Measurements from ENCODE around the gene RPS6KC1.

DNA sequence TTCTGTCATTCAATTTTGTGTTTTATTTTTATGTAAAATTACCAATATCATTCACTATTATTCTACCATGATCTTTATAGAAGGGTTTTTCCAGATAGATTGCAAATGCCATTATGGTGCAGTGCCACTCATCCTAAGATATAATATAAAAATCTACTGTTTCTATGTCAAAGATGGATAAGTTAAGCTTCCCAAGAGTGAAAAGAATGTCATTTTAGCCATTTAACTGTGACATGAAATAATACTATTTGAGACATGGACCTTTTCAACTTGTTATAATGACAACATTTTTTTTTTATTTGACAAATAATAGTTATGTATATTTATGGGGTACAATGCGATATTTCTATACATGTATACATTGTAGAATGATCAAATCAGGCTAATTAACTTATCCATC, 224.3 kb downstream of the RPS6KC1 start:
- TF ChIP-seq, protein P1, sequence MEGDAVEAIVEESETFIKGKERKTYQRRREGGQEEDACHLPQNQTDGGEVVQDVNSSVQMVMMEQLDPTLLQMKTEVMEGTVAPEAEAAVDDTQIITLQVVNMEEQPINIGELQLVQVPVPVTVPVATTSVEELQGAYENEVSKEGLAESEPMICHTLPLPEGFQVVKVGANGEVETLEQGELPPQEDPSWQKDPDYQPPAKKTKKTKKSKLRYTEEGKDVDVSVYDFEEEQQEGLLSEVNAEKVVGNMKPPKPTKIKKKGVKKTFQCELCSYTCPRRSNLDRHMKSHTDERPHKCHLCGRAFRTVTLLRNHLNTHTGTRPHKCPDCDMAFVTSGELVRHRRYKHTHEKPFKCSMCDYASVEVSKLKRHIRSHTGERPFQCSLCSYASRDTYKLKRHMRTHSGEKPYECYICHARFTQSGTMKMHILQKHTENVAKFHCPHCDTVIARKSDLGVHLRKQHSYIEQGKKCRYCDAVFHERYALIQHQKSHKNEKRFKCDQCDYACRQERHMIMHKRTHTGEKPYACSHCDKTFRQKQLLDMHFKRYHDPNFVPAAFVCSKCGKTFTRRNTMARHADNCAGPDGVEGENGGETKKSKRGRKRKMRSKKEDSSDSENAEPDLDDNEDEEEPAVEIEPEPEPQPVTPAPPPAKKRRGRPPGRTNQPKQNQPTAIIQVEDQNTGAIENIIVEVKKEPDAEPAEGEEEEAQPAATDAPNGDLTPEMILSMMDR (conservative IDR thresholded peaks at IDR 0.05; ENCODE audit: low read depth, low read length) = no peak
- TF ChIP-seq POLR2A (IDR thresholded peaks at IDR 0.05; ENCODE audit: low read depth, low read length) = no peak
